ENCODE data around the gene TOX2. TPM values are rescaled to one million over a fixed set of nuclear protein-coding genes. Genes with fewer than 3 reads are reported as not detected.

TOX2 gene
- total RNA-seq, 1 donor from 2014 or later = 2.8 TPM

DNA sequence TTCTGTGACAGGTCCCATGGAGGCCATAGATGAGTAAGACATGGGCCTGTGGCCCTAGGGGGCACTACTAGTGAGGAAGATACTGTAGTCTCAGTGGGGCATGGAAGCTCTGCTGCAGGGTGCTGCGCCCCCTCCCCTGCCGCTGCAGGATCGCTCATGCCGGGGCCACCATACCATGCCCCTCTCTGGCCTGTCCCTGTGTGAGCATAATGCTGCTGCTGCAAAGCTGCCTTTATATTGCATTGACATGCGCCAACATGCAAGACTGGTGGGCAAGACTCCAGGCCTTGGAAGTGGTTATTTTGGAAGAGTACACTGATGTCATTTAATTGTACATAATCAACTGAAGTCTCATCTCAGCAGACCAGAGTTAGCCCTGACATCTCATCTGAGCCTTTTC is 60.0 kb downstream of the TOX2 start:
- Mint-ChIP-seq H3K27ac (no peak overlapping the region), H3K9me3 (ENCODE audit: low read depth) (no peaks in the 10 kb centered on the region), H3K4me3 (ENCODE audit: low read depth) (no peak overlapping the region), H3K27me3 (peaks cover 3% of the 10 kb centered on the region), H3K4me1 (ENCODE audit: low read depth) (no peaks in the 10 kb centered on the region), H3K36me3 (ENCODE audit: insufficient read depth) (no peaks in the 10 kb centered on the region)
- no peak for DNase-seq (ENCODE audit: low spot score, unreplicated experiment)
- no peak for TF ChIP-seq CTCF (IDR thresholded peaks at IDR 0.05; ENCODE audit: unreplicated experiment)

DNA sequence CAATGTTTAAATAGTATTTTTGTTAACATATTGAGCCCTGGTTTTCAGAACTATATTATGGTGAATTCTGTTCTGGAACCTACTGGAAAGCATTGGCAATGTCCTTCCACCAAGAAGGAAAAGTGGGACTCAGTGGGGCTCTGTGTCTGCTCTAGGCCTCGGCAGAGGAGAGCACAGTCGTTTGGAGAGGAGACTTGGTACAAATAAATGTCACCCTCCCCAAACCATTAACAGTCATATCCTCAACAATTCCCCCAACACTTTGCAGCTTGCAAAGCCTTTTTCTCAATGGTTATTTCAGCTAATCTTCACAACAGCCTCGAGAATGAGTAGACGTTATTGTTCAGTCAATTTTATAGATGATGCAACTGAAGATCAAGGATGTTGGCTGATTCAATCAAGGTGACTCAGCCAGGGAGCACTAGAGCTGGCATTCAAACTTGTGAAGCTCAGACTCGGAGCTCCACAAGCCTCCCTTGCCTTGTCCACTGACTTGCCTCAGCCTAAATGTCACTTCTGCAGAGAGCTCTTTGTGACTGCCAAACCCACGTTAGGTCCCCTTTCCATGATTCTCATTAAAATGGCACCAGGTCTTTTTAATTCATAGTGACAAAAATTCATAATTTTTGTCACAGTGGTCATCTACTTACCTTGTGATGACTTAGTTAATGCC is 60.6 kb downstream of the TOX2 start:
- DNase-seq (ENCODE audit: low spot score, unreplicated experiment) = no peak
- Mint-ChIP-seq H3K4me3 (ENCODE audit: low read depth) (no peak overlapping the region), H3K4me1 (ENCODE audit: low read depth) (no peaks in the 10 kb centered on the region), H3K27me3 (peaks cover 3% of the 10 kb centered on the region), H3K36me3 (ENCODE audit: insufficient read depth) (no peaks in the 10 kb centered on the region), H3K27ac (no peak overlapping the region), H3K9me3 (ENCODE audit: low read depth) (no peaks in the 10 kb centered on the region)
- TF ChIP-seq CTCF (IDR thresholded peaks at IDR 0.05; ENCODE audit: unreplicated experiment) = no peak

DNA sequence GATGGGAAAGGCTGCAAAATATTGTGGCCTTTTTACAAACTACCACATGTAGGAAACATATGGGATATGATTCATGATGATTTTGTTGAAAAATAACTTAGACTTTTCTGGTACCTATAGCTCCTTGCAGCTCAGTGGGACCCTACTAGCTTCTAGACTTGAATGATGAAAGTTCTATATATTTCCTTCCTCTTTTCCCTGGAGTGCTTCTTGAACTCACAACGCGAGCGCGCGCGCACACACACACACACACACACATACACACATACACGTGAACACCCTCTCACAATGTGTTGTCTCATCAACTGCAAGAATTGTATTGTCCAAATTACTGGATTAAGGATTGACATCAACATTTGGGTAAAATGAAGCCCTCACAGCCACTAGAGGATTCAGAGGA is 61.9 kb downstream of the TOX2 start:
- no peaks in the 10 kb centered on the region for H3K36me3 Mint-ChIP-seq (ENCODE audit: insufficient read depth)

DNA sequence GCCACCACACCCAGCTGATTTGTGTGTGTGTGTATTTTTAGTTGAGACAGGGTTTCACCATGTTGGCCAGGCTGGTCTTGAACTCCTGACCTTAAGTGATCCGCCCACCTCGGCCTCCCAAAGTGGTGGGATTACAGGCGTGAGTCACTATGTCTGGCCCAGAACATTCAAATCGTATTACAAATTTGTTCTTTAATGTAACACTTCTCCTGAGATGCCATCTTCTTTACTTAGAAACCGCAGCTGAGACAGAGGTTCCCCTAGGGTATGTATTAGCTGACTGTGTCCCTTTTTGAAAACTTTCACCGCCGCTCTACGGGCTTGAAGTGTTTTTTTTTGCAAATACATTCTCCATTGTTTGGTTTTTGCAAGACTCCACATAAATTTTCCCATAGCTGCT is 62.6 kb downstream of the TOX2 start:
- H3K4me1 Mint-ChIP-seq (ENCODE audit: low read depth) = no peaks in the 10 kb centered on the region
- H3K9me3 Mint-ChIP-seq (ENCODE audit: low read depth) = no peaks in the 10 kb centered on the region
- TF ChIP-seq CTCF (IDR thresholded peaks at IDR 0.05; ENCODE audit: unreplicated experiment) = no peak
- DNase-seq (ENCODE audit: low spot score, unreplicated experiment) = no peak
- H3K27ac Mint-ChIP-seq = no peak overlapping the region
- no peaks in the 10 kb centered on the region for H3K36me3 Mint-ChIP-seq (ENCODE audit: insufficient read depth)
- H3K27me3 Mint-ChIP-seq = peaks cover 3% of the 10 kb centered on the region
- H3K4me3 Mint-ChIP-seq (ENCODE audit: low read depth) = no peak overlapping the region

More for the DNA sequence above, 61.9 kb downstream of the TOX2 start:
- no peak for DNase-seq (ENCODE audit: low spot score, unreplicated experiment)
- no peak overlapping the region for H3K4me3 Mint-ChIP-seq (ENCODE audit: low read depth)
- H3K4me1 Mint-ChIP-seq (ENCODE audit: low read depth) = no peaks in the 10 kb centered on the region
- peaks cover 3% of the 10 kb centered on the region for H3K27me3 Mint-ChIP-seq
- TF ChIP-seq CTCF (IDR thresholded peaks at IDR 0.05; ENCODE audit: unreplicated experiment) = no peak
- no peaks in the 10 kb centered on the region for H3K9me3 Mint-ChIP-seq (ENCODE audit: low read depth)
- H3K27ac Mint-ChIP-seq = no peak overlapping the region

- H3K27ac Mint-ChIP-seq = no peak overlapping the region
- no peak for TF ChIP-seq CTCF (IDR thresholded peaks at IDR 0.05; ENCODE audit: unreplicated experiment)
Observed at GRCh38 chr20:43977962-43978361, 63.3 kb downstream of the TOX2 start.

More at GRCh38 chr20:43977962-43978361, 63.3 kb downstream of the TOX2 start:
- H3K9me3 Mint-ChIP-seq (ENCODE audit: low read depth) = no peaks in the 10 kb centered on the region
- H3K4me3 Mint-ChIP-seq (ENCODE audit: low read depth) = no peak overlapping the region
- no peak for DNase-seq (ENCODE audit: low spot score, unreplicated experiment)
- no peaks in the 10 kb centered on the region for H3K36me3 Mint-ChIP-seq (ENCODE audit: insufficient read depth)
- no peaks in the 10 kb centered on the region for H3K4me1 Mint-ChIP-seq (ENCODE audit: low read depth)
- peaks cover 3% of the 10 kb centered on the region for H3K27me3 Mint-ChIP-seq

Data from progenitor cell of endocrine pancreas (in vitro differentiated cells).